HUES64 (cell line): ENCODE measurements around the gene PLD3.
"Not testable (repeated sequence)": the region's sequence is repeated elsewhere in the genome, so short reads cannot be mapped to it uniquely, and the experiment has no call there.

ENCODE experiments used
- H3K27ac ChIP-seq: 2 replicates; pipeline ENCODE4 v1.7.0; 2013; ENCODE audit warnings: low read depth, low read length, inconsistent platforms
- H3K27me3 ChIP-seq: 2 replicates; pipeline ENCODE4 v1.6.1; 2013; ENCODE audit warnings: mild to moderate bottlenecking, low read length; ENCODE audit not compliant: insufficient read depth
- H3K36me3 ChIP-seq: 2 replicates; pipeline ENCODE4 v1.6.1; 2013; ENCODE audit warnings: mild to moderate bottlenecking, low read length; ENCODE audit not compliant: insufficient read depth
- H3K4me1 ChIP-seq: 2 replicates; pipeline ENCODE4 v1.6.1; 2013; ENCODE audit warnings: mild to moderate bottlenecking, low read length, moderate library complexity; ENCODE audit not compliant: insufficient read depth
- H3K4me3 ChIP-seq: 2 replicates; pipeline ENCODE4 v1.5.1; 2013; ENCODE audit warnings: mild to moderate bottlenecking, low read length, moderate library complexity
- H3K9ac ChIP-seq: 2 replicates; pipeline ENCODE4 v1.6.1; 2013; ENCODE audit warnings: mild to moderate bottlenecking, low read depth, low read length
- H3K9me3 ChIP-seq: 2 replicates; pipeline ENCODE4 v1.6.1; 2013; ENCODE audit warnings: low read depth, low read length; ENCODE audit not compliant: insufficient read depth
- WGBS: fragments of 150-250, 120-280 bp; methylation state at CpG from one replicate; pipeline ENCODE4 v1.1.7; 2013; ENCODE audit warnings: missing lambda C conversion rate; 5-methylcytosine and 5-hydroxymethylcytosine counted together

Gene PLD3

DNA sequence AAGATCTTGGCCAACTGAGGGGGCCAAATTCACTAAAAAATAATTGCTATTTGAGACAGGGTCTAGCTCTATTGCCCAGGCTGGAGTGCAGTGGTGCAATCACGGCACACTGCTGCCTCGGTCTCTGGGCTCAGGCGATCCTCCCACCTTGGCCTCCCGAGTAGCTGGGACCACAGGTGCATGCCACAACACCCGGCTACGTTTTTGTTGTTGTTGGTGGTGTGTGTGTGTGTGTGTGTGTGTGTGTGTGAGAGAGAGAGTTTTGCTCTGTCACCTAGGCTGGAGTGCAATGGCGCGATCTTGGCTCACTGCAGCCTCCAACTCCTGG, 60.1 kb downstream of the PLD3 start:
- WGBS = 96% methylated on average over 8 of the region's 8 CpGs
- not testable (repeated sequence) for H3K36me3 ChIP-seq, H3K27ac ChIP-seq, H3K4me3 ChIP-seq, H3K9me3 ChIP-seq, H3K27me3 ChIP-seq, H3K9ac ChIP-seq, H3K4me1 ChIP-seq

DNA sequence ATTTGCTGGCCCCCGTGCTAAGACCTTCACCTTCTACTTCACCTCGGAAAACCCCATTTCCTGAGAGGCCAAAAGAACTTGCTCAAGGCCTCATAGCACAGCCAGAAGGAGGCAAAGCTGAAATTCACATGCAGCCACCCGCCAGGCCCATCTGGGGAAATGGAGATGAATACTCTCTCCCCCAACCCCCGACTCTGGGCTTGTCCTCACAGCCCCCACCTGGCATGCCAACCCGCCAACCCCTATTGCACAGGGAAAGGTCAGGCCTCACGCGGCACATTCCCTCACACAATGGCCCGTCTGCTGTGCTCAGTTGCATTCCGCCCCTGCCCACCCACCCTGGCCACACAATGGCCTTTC, 61.5 kb downstream of the PLD3 start:
- H3K9ac ChIP-seq = peak overlapping the region; percentile 9; the same call in 1 of the 2 replicates
- H3K4me3 ChIP-seq = no peak overlapping the region
- H3K36me3 ChIP-seq = no peaks in the 10 kb centered on the region
- H3K4me1 ChIP-seq = peaks cover 6% of the 10 kb centered on the region
- 49% methylated on average over 9 of the region's 9 CpGs for WGBS
- H3K9me3 ChIP-seq = no peaks in the 10 kb centered on the region
- H3K27ac ChIP-seq = peak overlapping the region; percentile 86; the same call in 1 of the 2 replicates
- no peaks in the 10 kb centered on the region for H3K27me3 ChIP-seq

DNA sequence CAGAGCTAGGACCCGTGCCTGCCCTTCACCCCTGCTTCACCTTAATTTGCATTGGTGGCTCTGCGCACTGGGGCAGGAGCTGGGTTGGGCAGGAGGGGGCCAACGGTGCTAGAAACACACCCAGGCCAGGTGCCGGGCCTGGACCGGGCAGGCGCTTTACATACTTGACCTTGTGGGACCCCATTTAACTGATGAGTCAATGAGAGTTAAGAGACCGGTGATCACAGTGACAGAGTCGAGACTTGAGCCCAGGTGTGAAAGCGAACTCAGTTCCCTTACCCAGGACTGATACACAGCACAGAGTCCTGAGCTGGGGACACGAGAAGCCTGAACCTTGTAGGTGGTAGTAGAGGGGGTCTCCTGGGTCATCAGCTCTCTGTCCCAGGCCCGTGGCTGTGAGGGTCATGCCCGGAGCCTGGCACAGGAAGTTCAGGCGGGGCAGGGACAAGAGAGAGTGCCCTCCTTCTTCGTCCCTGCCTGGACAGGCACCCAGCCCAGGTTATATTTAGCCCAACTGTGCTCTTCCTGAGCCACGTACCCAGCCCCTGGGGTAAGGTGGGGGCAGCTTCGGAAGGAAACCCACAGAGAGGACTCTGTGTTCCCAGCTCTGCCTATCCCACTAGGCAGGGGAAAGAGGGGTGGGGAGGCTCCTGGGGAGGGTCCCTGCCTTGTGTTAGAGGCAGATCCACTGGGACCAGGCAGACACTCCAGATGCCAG, 62.8 kb downstream of the PLD3 start:
- peaks cover 6% of the 10 kb centered on the region for H3K4me1 ChIP-seq
- H3K27me3 ChIP-seq = no peaks in the 10 kb centered on the region
- no peaks in the 10 kb centered on the region for H3K36me3 ChIP-seq
- no peak overlapping the region for H3K4me3 ChIP-seq
- H3K9ac ChIP-seq = no peak overlapping the region
- 0 out of 2 replicates have a peak overlapping the region, but pooled peaks have one; percentile 37 for H3K27ac ChIP-seq
- WGBS = 73% methylated on average over 16 of the region's 16 CpGs
- H3K9me3 ChIP-seq = no peaks in the 10 kb centered on the region

DNA sequence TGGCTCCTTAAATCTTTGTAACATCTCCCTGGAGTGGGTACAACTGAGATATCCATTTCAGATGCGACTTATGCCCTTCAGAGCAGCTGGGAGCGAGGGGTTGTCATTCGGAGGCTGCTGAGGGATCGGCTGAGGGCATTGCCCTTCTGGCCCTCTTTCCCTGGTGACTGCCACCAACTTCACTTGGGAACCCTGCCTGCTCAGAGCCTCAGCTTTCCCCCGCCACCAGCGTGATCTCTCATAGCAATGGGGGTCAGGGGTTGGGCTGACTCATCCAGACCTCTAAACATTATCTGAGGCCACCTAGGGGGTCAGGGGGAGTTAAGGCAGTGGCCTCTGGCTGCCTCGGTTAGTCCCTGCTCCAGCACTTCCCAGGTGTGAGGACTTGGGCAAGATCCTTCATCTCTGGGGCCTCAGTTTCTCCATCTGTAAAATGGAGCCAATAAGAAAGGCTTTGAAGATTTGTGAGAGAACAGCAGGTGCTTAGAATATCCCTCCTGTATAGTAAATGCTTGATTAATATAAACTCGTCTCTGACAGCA, 63.5 kb downstream of the PLD3 start:
- Histone ChIP-seq H3K4me3 (no peak overlapping the region), H3K9ac (no peak overlapping the region), H3K27ac (no peak overlapping the region), H3K4me1 (peaks cover 6% of the 10 kb centered on the region), H3K9me3 (no peaks in the 10 kb centered on the region), H3K36me3 (no peaks in the 10 kb centered on the region), H3K27me3 (no peaks in the 10 kb centered on the region)
- WGBS = 66% methylated on average over 8 of the region's 8 CpGs

DNA sequence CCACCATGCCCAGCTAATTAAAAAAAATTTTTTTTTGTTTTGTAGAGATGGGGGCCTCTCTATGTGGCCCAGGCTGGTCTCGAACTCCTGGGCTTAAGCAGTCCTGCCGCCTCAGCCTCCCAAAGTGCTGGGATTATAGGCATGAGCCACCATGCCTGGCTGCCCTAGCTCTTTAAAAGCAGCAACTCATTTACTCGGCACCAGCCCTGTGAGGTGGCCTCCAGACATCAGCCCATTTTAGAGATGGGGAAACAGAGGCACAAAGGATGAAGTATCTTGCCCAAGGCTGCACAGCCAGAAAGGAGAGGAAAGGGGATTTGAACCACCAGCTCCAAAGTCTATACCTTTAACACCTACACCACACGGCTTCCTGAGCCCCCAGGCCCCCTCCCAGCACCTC, 64.4 kb downstream of the PLD3 start:
- Histone ChIP-seq H3K27ac (0 out of 2 replicates have a peak overlapping the region, but pooled peaks have one; percentile 35), H3K9me3 (no peaks in the 10 kb centered on the region), H3K4me1 (peaks cover 6% of the 10 kb centered on the region), H3K36me3 (no peaks in the 10 kb centered on the region), H3K9ac (no peak overlapping the region), H3K27me3 (no peaks in the 10 kb centered on the region), H3K4me3 (peak overlapping the region; percentile 35; the same call in 1 of the 2 replicates)
- WGBS = 77% methylated on average over 4 of the region's 4 CpGs

DNA sequence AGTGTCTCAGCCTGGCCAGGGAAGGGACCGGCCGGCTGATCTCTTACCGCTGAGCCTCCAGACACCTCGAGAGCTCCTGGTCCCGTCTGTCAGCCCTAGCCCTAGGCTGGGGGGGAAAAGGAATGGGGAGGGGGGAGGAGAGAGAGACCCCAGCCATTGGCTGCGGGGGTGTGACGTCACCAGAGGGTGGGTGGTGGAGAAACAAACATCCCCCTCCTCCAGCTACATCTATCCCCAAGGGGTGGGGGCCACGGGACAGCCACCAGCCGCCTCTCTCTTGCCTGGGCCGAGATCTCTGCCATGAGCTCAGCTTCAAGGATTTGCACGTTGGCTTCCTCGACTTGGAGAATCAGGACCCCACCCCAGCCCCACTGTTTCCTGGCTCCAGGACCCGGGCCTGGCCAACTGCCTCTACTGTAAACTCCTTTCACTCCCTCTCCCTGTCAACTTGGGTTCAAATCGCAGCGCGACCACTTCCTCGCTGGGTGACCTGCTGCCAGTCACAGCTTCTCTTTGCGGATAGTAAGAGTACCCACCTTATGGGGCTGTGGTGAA, 64.9 kb downstream of the PLD3 start, which contains the start of gene PRX:
TSS of gene PRX (minus strand) at position 88 of the 555 bp plus-strand sequence. CDS start 5,446 bp downstream, outside the sequence.
- Histone ChIP-seq H3K4me3 (peak within 1 kb of the TSS; percentile 35), H3K9me3 (no peaks in the 10 kb centered on the region), H3K9ac (no peak within 1 kb of the TSS), H3K27ac (peak within 1 kb of the TSS; percentile 41; the same call in 1 of the 2 replicates), H3K36me3 (no peaks in the 10 kb centered on the region), H3K4me1 (peaks cover 6% of the 10 kb centered on the region), H3K27me3 (no peaks in the 10 kb centered on the region)
- WGBS = 33% methylated on average over 16 of the region's 18 CpGs

DNA sequence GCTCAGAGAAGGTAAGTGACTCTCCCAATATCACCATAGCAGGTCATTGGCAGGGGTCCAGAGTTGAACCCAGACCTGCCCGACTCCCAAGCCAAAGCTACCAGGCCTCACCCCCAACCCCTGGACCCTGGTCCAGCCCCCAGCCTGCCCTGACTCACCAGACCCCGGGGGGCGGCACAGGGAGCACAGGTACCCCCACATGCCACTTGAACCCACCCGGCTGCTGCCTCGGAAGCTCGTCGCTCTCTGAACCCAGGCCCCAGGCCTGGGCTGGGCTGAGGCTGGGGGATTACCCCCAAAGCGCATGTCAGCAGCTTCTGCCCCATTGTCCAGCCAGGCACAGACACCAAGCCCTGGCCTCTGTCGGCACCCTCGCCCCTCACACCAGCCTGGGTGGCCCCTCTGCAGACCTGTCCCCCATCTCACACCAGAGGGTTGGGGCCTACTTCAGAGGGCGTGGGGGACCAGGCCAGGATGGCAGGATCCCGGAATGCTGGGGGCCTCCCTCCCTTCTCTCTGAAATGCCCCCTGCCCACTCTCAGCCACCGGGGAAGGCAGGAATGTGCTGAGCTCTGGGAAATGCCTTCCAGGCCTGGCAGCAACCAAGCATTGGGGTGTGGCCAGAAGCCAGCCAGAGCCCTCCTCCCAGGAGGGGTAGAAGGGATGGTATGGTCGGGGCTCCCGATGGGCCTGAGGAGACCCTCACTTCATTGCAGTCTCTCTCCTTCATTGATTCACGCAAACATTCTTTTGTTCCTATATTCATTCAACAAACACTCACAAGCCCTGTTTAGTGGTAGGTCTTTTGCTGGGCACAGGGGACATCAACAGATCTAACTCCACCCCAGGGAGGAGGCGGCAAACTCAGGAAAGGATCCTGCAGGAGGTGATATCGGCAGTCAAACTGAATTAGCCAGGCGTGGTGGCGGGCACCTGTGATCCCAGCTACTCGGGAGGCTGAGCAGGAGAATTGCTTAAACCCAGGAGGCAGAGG, 66.3 kb downstream of the PLD3 start:
- H3K4me1 ChIP-seq = peaks cover 6% of the 10 kb centered on the region
- H3K4me3 ChIP-seq = no peak overlapping the region
- 89% methylated on average over 20 of the region's 21 CpGs for WGBS
- no peak overlapping the region for H3K27ac ChIP-seq
- no peaks in the 10 kb centered on the region for H3K27me3 ChIP-seq
- H3K36me3 ChIP-seq = no peaks in the 10 kb centered on the region
- H3K9me3 ChIP-seq = no peaks in the 10 kb centered on the region
- no peak overlapping the region for H3K9ac ChIP-seq

DNA sequence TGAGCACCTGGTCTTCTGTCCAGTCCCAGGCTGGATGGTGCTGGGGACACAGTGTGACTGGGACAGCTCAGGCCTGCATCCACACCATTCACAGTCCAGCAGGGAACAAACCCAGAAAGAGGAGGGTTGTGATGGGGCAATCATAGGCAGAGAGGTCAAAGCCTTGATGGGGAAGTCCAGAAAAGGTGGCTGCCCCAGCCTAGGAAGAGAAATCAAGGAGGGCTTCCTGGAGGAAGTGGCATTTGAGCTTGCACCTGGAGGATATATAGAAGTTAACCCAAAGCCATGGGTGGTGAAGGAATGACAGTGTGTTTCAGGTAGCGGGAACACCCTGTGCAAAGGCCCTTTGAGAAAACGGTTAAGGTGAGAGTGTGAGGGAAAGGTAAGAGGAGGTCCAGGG, 67.3 kb downstream of the PLD3 start:
- Histone ChIP-seq H3K27ac (no peak overlapping the region), H3K9ac (no peak overlapping the region), H3K4me3 (no peak overlapping the region), H3K4me1 (peaks cover 6% of the 10 kb centered on the region; the same call in 1 of the 2 replicates), H3K36me3 (no peaks in the 10 kb centered on the region), H3K9me3 (no peaks in the 10 kb centered on the region), H3K27me3 (no peaks in the 10 kb centered on the region)
- 92% methylated on average over 2 of the region's 2 CpGs for WGBS

DNA sequence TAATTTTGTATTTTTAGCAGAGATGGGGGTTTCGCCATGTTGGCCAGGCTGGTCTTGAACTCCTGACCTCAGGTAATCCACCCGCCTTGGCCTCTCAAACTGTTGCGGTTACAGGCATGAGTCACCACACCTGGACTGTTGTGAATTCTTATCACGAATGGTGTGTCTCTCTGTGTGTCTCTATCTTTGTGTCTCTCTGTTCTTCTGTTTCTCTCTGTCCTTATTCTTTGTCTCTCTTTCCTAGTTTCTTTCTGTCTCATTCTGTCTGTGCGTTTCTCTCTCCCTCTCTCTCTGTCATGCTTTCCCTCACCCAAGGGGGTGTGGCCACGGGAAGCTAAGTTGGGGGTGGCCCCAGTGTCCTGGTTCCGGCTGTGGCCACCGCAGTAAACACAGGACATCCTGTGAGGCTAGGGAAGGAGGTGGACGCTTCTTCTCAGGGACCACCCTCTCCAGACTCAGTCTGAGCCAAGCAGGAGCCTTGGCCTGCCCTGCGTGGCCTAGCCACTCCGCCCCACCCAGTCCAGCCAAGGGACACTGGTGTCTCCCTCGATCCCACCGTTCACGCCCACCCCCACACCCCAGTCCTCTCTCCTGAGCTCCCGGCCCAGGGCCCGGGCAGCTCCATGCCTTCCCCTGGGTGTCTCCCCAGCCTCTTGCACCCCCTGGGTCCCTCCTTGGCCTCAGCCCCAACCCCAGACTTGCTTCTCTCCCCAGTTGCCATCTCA, 68.6 kb downstream of the PLD3 start:
- Histone ChIP-seq H3K27ac (no peak overlapping the region), H3K36me3 (no peaks in the 10 kb centered on the region), H3K27me3 (no peaks in the 10 kb centered on the region), H3K9ac (no peak overlapping the region), H3K9me3 (no peaks in the 10 kb centered on the region), H3K4me1 (peaks cover 10% of the 10 kb centered on the region), H3K4me3 (no peak overlapping the region)
- WGBS = 74% methylated on average over 16 of the region's 16 CpGs

DNA sequence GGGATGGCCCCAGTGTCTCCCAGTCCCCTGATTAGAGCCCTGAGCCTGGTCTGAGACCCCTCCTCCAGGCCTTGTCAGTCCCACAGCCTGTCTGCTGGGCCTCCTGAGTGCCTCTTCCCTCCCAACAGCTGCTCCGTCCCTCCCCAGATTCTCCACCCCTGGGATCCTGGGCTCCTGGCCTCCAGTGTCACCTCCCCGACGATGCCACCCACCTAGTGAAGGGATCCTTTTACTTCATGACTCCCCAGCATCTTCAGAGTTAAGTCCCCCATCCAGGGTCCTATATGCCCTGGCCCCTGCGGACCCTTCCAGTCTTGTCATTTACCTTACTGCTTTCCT, 69.1 kb downstream of the PLD3 start:
- peaks cover 2% of the 10 kb centered on the region; the same call in 1 of the 2 replicates for H3K36me3 ChIP-seq
- H3K4me1 ChIP-seq = peaks cover 10% of the 10 kb centered on the region
- H3K27me3 ChIP-seq = no peaks in the 10 kb centered on the region
- H3K4me3 ChIP-seq = no peak overlapping the region
- H3K27ac ChIP-seq = no peak overlapping the region
- no peaks in the 10 kb centered on the region for H3K9me3 ChIP-seq
- WGBS = 80% methylated on average over 4 of the region's 4 CpGs
- H3K9ac ChIP-seq = no peak overlapping the region
